ENCODE data around the gene DAB1.

The DAB1 gene

GRCh38 chr1:56964349-56965017 lies 459.4 kb downstream of the DAB1 start (continued):
- no peak for TF ChIP-seq KLF10 (tag by site-specific recombination; IDR thresholded peaks at IDR 0.05)

- TF ChIP-seq ZNF518A (tag by site-specific recombination; conservative IDR thresholded peaks at IDR 0.05; ENCODE audit: low read depth) (peak; percentile 44; the same call in 1 of the 2 replicates), ZNF544 (tag by site-specific recombination; IDR thresholded peaks at IDR 0.05) (no peak)
- Histone ChIP-seq H3K27ac (ENCODE audit: extremely low read depth, low read depth, low read length) (no peak overlapping the region), H3K4me1 (ENCODE audit: control insufficient read depth, insufficient read depth, low read length) (no peaks in the 10 kb centered on the region), H3K4me3 (ENCODE audit: low read depth, low read length) (no peak overlapping the region), H3K9me3 (ENCODE audit: control insufficient read depth, insufficient read depth, low read depth, low read length) (no peaks in the 10 kb centered on the region), H3K36me3 (ENCODE audit: control insufficient read depth in 2 of 2, insufficient read depth in 1 of 2, low read length in 2 of 2) (no peaks in the 10 kb centered on the region)
- ChIA-PET POLR2A (no interaction called here), CTCF (no interaction called here)
These were observed 460.2 kb downstream of the DAB1 start for GRCh38 chr1:56963667-56964066.

- ChIA-PET CTCF (no interaction called here), POLR2A (no interaction called here)
- no peak for TF ChIP-seq ZNF510 (tag by site-specific recombination; IDR thresholded peaks at IDR 0.05; ENCODE audit: insufficient replicate concordance)
- Histone ChIP-seq H3K27ac (ENCODE audit: extremely low read depth, low read depth, low read length) (no peak overlapping the region), H3K36me3 (ENCODE audit: control insufficient read depth in 2 of 2, insufficient read depth in 1 of 2, low read length in 2 of 2) (no peaks in the 10 kb centered on the region), H3K4me1 (ENCODE audit: control insufficient read depth, insufficient read depth, low read length) (no peaks in the 10 kb centered on the region), H3K9me3 (ENCODE audit: control insufficient read depth, insufficient read depth, low read depth, low read length) (no peaks in the 10 kb centered on the region), H3K4me3 (ENCODE audit: low read depth, low read length) (no peak overlapping the region)
These were observed 462.4 kb downstream of the DAB1 start for GRCh38 chr1:56961426-56961825.

- Histone ChIP-seq H3K27ac (ENCODE audit: extremely low read depth, low read depth, low read length) (no peak overlapping the region), H3K4me3 (ENCODE audit: low read depth, low read length) (no peak overlapping the region), H3K4me1 (ENCODE audit: control insufficient read depth, insufficient read depth, low read length) (no peaks in the 10 kb centered on the region), H3K36me3 (ENCODE audit: control insufficient read depth in 2 of 2, insufficient read depth in 1 of 2, low read length in 2 of 2) (no peaks in the 10 kb centered on the region), H3K9me3 (ENCODE audit: control insufficient read depth, insufficient read depth, low read depth, low read length) (no peaks in the 10 kb centered on the region)
- CTCF ChIA-PET = interaction anchor here (0.6 kb wide), 1 partner anchor 9 kb away, joined by 3 read pairs; no protein-coding TSS in a partner anchor
- POLR2A ChIA-PET = no interaction called here
- TF ChIP-seq ZNF416 (tag by site-specific recombination; IDR thresholded peaks at IDR 0.05) = no peak
These were observed 465.3 kb downstream of the DAB1 start for GRCh38 chr1:56958526-56958925.

GRCh38 chr1:56957931-56958330 lies 465.9 kb downstream of the DAB1 start:
- H3K27ac ChIP-seq (ENCODE audit: extremely low read depth, low read depth, low read length) = no peak overlapping the region
- ChIA-PET CTCF (interaction anchor here (0.7 kb wide), 1 partner anchor 133 kb away, joined by 3 read pairs; no protein-coding TSS in a partner anchor), POLR2A (no interaction called here)
- no peak overlapping the region for H3K4me3 ChIP-seq (ENCODE audit: low read depth, low read length)
- no peaks in the 10 kb centered on the region for H3K4me1 ChIP-seq (ENCODE audit: control insufficient read depth, insufficient read depth, low read length)
- no peak for TF ChIP-seq PRDM6 (tag by site-specific recombination; IDR thresholded peaks at IDR 0.05)
- TF ChIP-seq ZNF423 (tag by site-specific recombination; IDR thresholded peaks at IDR 0.05) = no peak
- no peak for TF ChIP-seq ZNF274 (IDR thresholded peaks at IDR 0.05; ENCODE audit: low read length)
- no peak for TF ChIP-seq ZNF274 (tag by site-specific recombination; IDR thresholded peaks at IDR 0.05; ENCODE audit: borderline replicate concordance)
- no peak for TF ChIP-seq ZNF626 (tag by site-specific recombination; IDR thresholded peaks at IDR 0.05)
- TF ChIP-seq REPIN1 (tag by site-specific recombination; IDR thresholded peaks at IDR 0.05; ENCODE audit: low read depth) = no peak
- no peak for TF ChIP-seq ZNF544 (tag by site-specific recombination; IDR thresholded peaks at IDR 0.05)
- TF ChIP-seq ZNF169 (tag by site-specific recombination; IDR thresholded peaks at IDR 0.05) = no peak
- TF ChIP-seq ZNF157 (tag by site-specific recombination; IDR thresholded peaks at IDR 0.05) = no peak
- TF ChIP-seq ZNF843 (tag by site-specific recombination; IDR thresholded peaks at IDR 0.05) = no peak
- TF ChIP-seq ZNF48 (tag by site-specific recombination; IDR thresholded peaks at IDR 0.05) = no peak
- no peak for TF ChIP-seq GLI2 (tag by site-specific recombination; IDR thresholded peaks at IDR 0.05; ENCODE audit: borderline replicate concordance, low read depth)
- no peak for TF ChIP-seq ZNF645 (tag by site-specific recombination; IDR thresholded peaks at IDR 0.05)
- no peak for TF ChIP-seq SP3 (tag by site-specific recombination; IDR thresholded peaks at IDR 0.05)
- no peaks in the 10 kb centered on the region for H3K9me3 ChIP-seq (ENCODE audit: control insufficient read depth, insufficient read depth, low read depth, low read length)
- no peaks in the 10 kb centered on the region for H3K36me3 ChIP-seq (ENCODE audit: control insufficient read depth in 2 of 2, insufficient read depth in 1 of 2, low read length in 2 of 2)
